HUES6 (cell line): Measurements from ENCODE around the gene NPEPL1.
"Not testable (repeated sequence)": the region's sequence is repeated elsewhere in the genome, so short reads cannot be mapped to it uniquely, and the experiment has no call there.

Experiments used
- H3K27ac ChIP-seq: 2 replicates; pipeline ENCODE4 v1.7.0; 2013; ENCODE audit warnings: low read depth, mild to moderate bottlenecking, low read length, inconsistent platforms
- H3K27me3 ChIP-seq: 2 replicates; pipeline ENCODE4 v1.6.1; 2013; ENCODE audit warnings: low read length; ENCODE audit not compliant: control insufficient read depth, insufficient read depth
- H3K36me3 ChIP-seq: 2 replicates; pipeline ENCODE4 v1.6.1; 2013; ENCODE audit warnings: low read length; ENCODE audit not compliant: control insufficient read depth, insufficient read depth
- H3K4me1 ChIP-seq: 2 replicates; pipeline ENCODE4 v1.6.1; 2013; ENCODE audit warnings: low read length; ENCODE audit not compliant: control insufficient read depth, insufficient read depth
- H3K4me3 ChIP-seq: 2 replicates; pipeline ENCODE4 v1.5.1; 2013; ENCODE audit warnings: low read depth, low read length
- H3K9ac ChIP-seq: one replicate; pipeline ENCODE4 v1.6.1; 2013; ENCODE audit warnings: mild to moderate bottlenecking, low read length
- H3K9me3 ChIP-seq: 2 replicates; pipeline ENCODE4 v1.6.1; 2013; ENCODE audit warnings: low read depth, low read length; ENCODE audit not compliant: control insufficient read depth, insufficient read depth

Gene NPEPL1, protein sequence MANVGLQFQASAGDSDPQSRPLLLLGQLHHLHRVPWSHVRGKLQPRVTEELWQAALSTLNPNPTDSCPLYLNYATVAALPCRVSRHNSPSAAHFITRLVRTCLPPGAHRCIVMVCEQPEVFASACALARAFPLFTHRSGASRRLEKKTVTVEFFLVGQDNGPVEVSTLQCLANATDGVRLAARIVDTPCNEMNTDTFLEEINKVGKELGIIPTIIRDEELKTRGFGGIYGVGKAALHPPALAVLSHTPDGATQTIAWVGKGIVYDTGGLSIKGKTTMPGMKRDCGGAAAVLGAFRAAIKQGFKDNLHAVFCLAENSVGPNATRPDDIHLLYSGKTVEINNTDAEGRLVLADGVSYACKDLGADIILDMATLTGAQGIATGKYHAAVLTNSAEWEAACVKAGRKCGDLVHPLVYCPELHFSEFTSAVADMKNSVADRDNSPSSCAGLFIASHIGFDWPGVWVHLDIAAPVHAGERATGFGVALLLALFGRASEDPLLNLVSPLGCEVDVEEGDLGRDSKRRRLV

DNA sequence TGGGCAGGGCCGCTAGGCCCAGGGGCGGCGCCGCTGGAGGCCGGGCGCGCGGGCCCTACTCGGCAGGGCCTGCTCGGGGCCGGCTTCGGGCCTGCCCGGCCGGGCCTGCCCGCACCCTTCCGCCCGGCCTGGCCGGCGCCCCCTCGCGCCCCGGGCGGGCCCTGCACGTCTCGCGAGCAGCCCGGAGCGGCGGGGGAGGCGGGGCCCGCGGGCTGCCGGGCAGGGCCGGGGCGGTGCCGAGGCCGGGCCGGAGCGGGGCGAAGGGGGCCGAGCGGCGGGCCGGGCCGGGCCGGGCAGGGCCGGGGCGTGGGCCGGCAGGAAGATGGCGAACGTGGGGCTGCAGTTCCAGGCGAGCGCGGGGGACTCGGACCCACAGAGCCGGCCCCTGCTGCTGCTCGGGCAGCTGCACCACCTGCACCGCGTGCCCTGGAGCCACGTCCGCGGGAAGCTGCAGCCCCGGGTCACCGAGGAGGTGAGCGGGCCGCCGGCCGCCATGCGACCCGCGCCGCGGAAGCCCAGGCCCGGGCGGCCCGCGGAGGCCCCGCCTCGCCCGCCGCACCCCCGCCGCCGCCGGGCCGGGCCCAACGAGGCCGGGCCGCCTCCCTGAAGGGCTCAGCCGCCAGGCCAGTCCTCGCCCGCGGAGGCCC, at the start of gene NPEPL1:
NPEPL1 (plus strand) TSS at position 222 of the 647 bp plus-strand sequence; CDS start at position 323, 101 bp downstream.
- Histone ChIP-seq H3K27ac (peak within 1 kb of the TSS; percentile 55; the same call in 1 of the 2 replicates), H3K9ac (peak within 1 kb of the TSS; percentile 54), H3K36me3 (peaks cover 29% of the 10 kb centered on the region), H3K4me1 (peaks cover 49% of the 10 kb centered on the region), H3K4me3 (peak within 1 kb of the TSS; percentile 44), H3K9me3 (no peaks in the 10 kb centered on the region), H3K27me3 (no peaks in the 10 kb centered on the region)

DNA sequence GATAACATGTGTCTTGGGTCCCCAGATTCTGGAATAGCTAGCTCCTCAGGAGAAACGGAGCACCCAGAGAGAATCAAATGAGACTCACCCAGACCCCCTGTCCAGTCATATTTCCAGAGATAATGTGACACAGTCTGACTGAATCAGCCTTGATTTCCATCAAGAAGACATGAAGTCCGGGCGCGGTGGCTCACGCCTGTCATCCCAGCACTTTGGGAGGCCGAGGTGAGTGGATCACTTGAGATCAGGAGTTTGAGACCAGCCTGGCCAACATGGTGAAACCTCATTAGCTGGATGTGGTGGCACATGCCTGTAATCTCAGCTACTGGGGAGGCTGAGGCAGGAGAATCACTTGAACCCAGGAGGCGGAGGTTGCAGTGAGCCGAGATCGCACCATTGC, 49.7 kb upstream of the NPEPL1 start:
- H3K27ac ChIP-seq, H3K27me3 ChIP-seq, H3K4me3 ChIP-seq, H3K4me1 ChIP-seq, H3K36me3 ChIP-seq, H3K9ac ChIP-seq, H3K9me3 ChIP-seq: not testable (repeated sequence)

DNA sequence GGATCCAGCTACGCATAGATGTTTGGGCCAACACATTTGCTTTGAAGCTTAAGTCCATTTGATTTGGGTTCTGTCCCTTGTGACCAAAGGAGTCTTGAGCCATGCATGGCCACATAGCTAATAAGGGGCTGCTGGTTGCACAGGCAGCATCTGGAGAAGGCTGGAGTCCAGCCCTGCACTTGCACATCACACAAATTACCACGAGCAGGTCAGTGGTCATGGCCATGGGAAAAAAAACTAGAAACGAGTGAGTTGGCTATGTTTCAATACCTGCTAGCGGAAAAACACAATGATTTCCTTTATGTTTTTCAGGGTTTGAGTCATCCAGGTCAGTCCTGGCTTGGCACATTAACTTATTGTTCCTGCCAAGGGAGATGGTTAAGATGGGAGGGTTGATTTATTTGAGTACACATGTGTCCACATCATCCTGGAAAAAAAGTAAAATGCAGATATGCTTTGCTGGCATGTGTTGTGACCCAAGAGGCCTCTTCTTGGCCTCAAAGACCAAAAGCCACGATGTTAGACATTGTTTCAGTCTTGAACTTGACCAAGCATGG, 47.1 kb upstream of the NPEPL1 start:
- no peaks in the 10 kb centered on the region for H3K36me3 ChIP-seq
- no peak overlapping the region for H3K27ac ChIP-seq
- no peaks in the 10 kb centered on the region for H3K27me3 ChIP-seq
- peaks cover 14% of the 10 kb centered on the region for H3K4me1 ChIP-seq
- H3K4me3 ChIP-seq = no peak overlapping the region
- H3K9me3 ChIP-seq = no peaks in the 10 kb centered on the region
- no peak overlapping the region for H3K9ac ChIP-seq

DNA sequence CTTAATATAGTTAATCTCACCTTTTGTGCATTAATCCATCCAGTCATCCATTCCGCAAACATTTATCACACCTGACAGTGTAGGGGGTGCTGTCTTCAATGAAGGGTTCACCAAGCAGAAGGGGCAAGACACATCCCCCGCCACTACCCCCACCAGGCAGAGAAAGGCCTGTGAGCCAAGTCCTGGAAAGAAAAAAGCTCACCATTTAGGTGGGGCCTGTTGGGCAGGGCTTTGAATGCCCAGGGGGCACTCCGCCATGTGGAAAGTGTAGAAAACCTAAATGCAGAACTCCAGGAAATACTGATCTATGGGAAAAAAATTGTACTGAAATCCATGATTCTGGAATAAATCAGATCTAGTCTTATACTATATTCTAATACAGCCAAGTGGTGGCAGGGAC, 46.3 kb upstream of the NPEPL1 start:
- Histone ChIP-seq H3K27ac (no peak overlapping the region), H3K4me3 (no peak overlapping the region), H3K36me3 (no peaks in the 10 kb centered on the region), H3K9me3 (no peaks in the 10 kb centered on the region), H3K9ac (no peak overlapping the region), H3K27me3 (no peaks in the 10 kb centered on the region), H3K4me1 (peaks cover 14% of the 10 kb centered on the region)

DNA sequence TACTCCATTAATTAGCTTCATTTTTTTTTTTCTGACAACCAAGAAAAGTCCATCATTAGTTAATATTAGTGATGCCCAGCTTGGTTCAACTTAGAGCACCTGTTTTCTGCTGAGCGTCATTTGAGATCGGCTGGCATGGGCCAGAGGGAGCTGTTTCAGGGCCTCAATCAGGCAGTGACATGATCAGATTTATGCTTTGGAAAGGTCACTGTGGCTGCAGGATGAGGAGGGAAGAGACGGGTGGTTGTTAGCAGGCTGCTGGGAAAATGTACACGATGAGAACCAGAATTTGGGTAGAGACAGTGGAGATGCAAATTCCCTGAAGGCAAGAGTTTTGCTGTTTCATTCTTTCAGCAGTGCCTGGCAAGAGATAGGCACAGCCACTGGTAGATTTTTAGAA, 45.9 kb upstream of the NPEPL1 start:
- no peaks in the 10 kb centered on the region for H3K9me3 ChIP-seq
- peaks cover 14% of the 10 kb centered on the region for H3K4me1 ChIP-seq
- H3K36me3 ChIP-seq = no peaks in the 10 kb centered on the region
- no peak overlapping the region for H3K9ac ChIP-seq
- no peak overlapping the region for H3K27ac ChIP-seq
- H3K27me3 ChIP-seq = no peaks in the 10 kb centered on the region
- no peak overlapping the region for H3K4me3 ChIP-seq

DNA sequence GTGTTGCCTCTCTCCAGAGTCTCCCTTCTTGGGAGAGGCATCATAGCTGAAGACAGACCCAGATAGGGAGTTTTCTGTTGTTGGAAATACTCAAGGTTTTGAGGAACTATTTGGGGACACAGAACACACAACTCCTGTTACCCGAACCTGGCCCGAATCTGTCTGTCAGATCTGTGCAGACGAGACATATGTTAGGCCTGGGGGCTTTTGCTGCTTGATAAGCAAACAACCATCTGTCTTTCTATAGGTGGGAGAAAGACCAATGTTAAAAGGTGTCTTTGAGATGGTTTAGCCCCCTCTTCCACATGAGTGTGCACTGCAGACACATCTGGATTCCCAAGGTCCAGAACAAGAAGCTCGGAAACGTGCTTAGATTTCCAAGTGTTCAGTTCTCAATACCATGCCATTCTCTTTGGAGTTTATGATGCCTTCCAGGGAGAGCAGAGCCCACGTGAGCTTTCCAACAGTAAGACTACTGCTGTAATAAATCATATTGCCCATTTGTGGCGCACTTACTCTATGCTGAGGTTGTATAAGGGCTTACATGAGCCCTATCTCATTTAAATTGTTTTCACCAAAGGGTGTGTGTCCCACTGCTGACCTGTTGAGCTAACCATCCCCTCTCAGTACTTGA, 45.3 kb upstream of the NPEPL1 start:
- Histone ChIP-seq H3K4me3 (no peak overlapping the region), H3K9me3 (no peaks in the 10 kb centered on the region), H3K9ac (peak overlapping the region; percentile 24), H3K27ac (no peak overlapping the region), H3K4me1 (peaks cover 14% of the 10 kb centered on the region), H3K27me3 (no peaks in the 10 kb centered on the region), H3K36me3 (no peaks in the 10 kb centered on the region)

DNA sequence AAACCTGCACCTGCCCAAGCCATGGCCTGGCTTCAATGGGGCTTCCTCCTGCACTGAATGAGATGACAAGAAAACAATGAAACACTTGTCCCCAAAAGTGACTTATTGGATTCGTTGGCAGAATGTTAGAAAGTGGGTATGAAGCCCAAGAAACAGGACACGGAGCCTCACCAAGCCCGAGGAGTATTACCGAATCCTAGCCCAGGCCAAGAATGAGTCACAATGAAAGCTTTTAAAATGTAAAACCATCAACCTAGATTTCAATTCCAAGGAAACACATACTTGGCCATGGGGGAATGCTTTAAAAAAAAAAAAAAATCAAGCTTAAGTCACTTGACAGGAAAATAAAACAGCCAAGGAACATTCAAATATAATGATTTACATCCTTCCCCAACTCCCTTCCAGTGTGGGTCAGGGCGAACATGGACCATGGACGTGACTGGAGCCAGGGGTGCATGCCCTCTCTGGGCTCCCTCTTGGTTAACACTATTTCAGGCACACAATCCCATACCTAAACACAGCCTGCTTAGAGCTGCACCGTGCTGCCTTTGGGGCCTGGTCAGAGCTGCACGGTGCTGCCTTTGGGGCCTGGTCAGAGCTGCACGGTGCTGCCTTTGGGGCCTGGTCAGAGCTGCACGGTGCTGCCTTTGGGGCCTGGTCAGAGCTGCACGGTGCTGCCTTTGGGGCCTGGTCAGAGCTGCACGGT, 44.7 kb upstream of the NPEPL1 start:
- Histone ChIP-seq H3K27me3 (no peaks in the 10 kb centered on the region), H3K27ac (no peak overlapping the region)

DNA sequence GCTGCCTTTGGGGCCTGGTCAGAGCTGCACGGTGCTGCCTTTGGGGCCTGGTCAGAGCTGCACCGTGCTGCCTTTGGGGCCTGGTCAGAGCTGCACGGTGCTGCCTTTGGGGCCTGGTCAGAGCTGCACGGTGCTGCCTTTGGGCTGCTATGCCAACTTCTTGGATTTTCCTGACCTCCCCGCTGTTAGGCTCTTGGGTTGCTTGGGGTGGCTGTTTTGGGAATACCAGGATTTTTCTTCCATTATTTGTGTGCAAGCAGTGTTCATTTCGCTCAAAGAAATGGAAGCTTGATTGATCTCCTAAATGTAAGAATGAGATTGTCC, 44.1 kb upstream of the NPEPL1 start:
- H3K27ac ChIP-seq, H3K27me3 ChIP-seq: not testable (repeated sequence)

More for the DNA sequence above, 44.7 kb upstream of the NPEPL1 start:
- H3K9me3 ChIP-seq = no peaks in the 10 kb centered on the region
- no peaks in the 10 kb centered on the region for H3K36me3 ChIP-seq
- H3K4me3 ChIP-seq = no peak overlapping the region
- peak overlapping the region; percentile 24 for H3K9ac ChIP-seq
- peaks cover 14% of the 10 kb centered on the region for H3K4me1 ChIP-seq

DNA sequence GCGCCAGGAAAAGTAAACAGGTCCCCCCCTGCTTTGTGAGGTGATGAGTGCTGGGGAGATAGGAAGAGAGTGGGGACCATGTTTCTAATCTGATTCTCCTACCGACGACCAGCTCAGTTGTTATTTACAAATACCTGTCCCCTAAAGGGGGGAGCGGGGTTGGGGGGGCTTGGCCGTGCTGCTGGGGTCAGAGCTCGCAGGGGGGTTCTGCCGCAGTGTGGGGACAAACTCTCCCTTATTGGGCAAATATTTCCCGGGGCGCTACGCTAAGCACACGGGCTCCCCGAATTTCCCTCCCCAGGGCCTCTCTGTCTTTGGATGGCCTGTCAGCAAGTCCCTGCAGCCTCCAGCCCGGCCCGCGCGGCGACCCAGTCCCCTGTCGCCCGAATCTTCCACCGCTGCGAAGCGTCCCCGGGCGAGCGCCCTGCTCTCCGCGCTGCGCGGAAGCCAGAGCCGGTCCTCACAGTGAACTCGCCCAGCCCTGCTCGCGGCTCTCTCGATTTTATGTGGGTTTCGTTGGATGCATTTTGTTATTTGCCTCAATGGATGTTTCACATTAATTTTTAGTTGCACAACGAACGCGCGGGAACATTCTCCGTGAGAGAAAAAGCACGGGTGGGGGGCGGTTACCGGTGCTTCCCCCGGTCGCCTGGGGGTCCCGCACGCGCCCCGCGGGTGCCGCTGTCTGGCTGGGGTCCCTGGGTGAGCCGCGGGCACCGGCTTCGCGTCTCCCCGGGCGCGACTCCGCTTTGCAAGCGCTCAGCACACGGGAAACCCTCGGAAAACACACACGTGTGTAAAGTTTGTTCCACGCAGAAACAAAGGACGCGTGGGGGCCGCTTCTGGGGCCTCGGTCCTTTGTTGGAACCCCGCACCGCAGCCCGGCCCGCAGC, 43.1 kb upstream of the NPEPL1 start:
- no peaks in the 10 kb centered on the region for H3K36me3 ChIP-seq
- peaks cover 26% of the 10 kb centered on the region for H3K4me1 ChIP-seq
- no peaks in the 10 kb centered on the region for H3K27me3 ChIP-seq
- peak overlapping the region; percentile 90 for H3K9ac ChIP-seq
- peak overlapping the region; percentile 72 for H3K4me3 ChIP-seq
- peak overlapping the region; percentile 11; the same call in 1 of the 2 replicates for H3K27ac ChIP-seq
- H3K9me3 ChIP-seq = no peaks in the 10 kb centered on the region

More for the DNA sequence above, 44.1 kb upstream of the NPEPL1 start:
- not testable (repeated sequence) for H3K9ac ChIP-seq, H3K9me3 ChIP-seq, H3K36me3 ChIP-seq, H3K4me3 ChIP-seq
- peaks cover 19% of the 10 kb centered on the region for H3K4me1 ChIP-seq
